HG03095 (cell line): ENCODE results near the gene TMEM123.
"Not testable (repeated sequence)": the region's sequence is repeated elsewhere in the genome, so short reads cannot be mapped to it uniquely, and the experiment has no call there.

ENCODE experiments used
- ATAC-seq: cut with Tn5 transposase; IDR thresholded peaks from one replicate; pipeline ENCODE4 v1.9.1; 2021; ENCODE audit warnings: moderate library complexity; ENCODE audit not compliant: unreplicated experiment

TMEM123 gene

DNA sequence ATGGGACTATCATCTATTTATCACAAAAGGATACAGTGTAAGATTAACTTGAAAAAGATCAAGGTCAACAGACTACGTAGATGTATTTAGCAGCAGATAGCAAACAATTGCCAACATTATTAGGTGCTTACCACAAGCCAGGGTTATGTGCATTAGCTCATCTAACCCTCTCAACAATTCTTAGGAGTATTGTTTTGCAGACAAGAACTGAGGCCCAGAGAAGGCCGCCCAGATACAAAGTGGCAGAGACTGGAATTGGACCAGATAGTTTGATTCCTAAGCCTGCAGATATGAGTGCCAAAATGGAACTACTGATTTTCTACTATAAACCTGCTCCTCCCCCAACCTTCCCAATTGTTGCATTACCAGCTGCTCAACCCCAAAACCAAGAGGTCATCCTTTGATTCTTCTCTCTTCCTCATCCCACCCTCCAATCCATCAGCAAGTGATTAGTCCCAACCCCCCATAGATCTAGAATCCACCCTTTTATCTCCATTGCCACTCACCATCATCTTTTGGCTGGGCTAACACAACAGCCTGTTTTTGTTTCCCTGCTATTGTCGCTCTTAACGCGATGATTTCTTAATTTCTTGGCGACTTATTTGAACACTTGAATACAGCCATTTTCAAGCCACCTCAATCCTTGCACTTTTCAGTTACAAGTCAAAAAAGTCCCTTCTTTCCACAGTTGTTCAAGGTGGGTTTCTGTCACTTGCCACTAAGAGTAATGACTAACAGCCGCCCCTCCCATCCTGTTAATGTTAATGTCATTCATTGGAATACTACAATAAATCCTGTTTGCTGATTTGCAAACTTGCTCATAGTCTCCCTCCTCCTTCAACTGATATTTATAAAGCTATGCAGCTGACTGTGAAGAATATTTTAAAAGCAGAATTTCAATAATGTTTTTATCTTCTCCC, 2.7 kb downstream of the TMEM123 start:
- no peak for ATAC-seq

DNA sequence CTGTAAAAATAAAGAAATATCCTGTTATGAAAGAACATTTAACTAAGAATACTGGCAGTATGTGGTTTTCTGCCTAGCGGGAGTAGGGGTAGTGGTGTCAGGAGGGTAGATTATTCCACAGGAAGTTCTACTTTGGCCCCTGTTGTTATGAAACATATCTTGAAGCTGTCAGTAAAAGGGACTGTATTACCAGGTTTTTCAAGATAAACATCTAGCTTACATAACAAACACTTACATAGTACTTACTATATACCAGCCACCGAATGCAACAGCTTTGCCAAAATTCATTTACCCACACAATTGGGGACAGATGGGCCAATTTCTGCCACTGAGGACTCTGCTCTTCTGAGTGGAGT, 3.7 kb downstream of the TMEM123 start:
- ATAC-seq: no peak

DNA sequence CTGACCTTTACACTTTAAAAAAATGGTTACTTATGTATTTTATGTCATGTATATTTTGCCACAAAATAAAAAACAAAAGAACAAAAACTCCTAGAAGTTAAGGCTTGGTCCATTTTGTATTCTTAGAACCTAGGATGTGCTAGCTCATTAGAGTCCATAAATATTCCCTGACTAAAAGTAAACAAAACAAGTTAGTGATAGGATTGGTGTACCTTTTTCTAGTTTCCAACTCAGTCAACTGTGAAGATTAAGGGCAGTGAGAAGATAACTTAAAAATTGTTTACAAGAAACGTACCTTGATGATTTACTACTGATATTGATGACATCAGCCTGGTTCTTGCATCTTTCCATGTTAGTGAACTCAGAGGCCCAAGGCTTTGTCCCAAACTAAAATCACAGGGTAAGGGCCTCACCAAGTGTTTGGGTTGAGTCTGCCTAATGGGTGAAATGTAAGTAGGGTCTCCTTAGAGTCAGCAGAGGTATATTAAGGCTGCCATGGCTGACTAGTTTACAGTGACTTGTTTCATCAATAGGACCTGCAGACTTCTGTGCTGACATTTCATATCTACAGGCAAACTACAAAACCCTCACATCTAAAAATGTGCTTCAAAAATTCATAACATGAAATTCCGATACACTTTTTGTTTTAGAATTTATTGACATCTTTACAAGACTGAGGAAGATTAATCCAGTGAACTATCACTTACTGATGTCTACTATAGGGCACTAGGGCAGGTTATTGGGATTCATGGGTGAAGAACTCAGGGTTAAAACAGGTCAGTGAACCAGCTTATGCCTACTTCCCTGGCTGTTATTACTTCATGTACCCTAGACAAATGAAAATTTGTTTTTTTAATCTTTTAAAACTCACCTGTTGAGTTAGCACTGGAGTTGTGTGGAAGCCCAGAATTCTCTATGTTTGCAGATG, 4.4 kb downstream of the TMEM123 start:
- no peak for ATAC-seq

DNA sequence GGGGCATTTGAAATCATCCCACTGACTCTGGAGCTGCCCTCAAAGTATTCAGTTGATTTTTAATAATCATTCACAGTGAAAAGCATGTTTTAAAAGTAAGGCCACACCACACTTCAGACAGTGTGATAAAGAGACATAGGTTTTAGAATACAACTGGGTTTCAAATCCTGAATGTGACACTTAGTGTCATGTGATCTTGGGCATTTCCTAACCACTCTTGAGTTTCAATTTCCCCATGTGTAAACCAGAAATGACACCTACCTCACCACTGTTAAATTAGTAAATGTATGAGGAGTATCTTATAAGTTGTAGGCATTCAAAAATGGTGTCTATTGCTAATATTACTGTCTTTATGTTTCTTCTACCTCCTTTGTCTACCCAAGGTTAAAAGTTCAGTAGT, 5.4 kb downstream of the TMEM123 start:
- ATAC-seq: no peak

DNA sequence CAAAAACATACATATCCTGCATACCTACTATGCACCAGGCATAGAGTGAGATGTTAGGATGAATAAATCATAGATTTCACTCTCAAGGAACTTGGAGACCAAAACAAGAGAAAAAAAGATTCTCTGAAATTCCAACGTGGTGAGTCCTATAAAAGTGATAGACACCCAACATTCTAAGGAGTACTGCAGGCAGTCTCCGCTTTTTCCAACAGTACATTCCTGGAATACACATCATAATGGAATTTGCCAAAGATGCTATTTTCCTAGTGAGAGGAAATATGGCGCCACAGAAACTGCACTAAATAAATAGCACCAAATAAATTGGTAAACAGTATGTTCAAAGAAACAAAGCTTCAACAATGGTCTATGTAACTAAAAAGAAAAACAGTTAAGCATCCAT, 6.0 kb downstream of the TMEM123 start:
- no peak for ATAC-seq

DNA sequence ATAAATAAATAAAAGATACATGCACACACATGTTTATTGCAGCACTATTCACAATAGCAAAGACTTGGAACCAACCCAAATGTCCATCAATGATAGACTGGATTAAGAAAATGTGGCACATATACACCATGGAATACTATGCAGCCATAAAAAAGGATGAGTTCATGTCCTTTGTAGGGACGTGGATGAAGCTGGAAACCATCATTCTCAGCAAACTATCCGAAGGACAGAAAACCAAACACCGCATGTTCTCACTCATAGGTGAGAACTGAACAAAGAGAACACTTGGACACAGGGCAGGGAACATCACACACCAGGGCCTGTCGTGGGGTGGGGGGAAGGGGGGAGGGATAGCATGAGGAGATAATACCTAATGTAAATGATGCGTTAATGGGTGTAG, 7.9 kb downstream of the TMEM123 start:
- ATAC-seq: not testable (repeated sequence)

DNA sequence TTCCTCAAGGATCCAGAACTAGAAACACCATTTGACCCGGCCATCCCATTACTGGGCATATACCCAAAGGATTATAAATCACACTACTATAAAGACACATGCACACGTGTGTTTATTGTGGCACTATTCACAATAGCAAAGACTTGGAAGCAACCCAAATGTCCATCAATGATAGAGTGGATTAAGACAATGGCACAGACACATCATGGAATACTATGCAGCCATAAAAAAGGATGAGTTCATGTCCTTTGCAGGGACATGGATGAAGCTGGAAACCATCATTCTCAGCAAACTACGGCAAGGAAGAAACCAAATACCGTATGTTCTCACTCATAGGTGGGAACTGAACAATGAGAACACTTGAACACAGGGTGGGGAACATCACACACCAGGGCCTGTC, 8.4 kb downstream of the TMEM123 start:
- not testable (repeated sequence) for ATAC-seq

DNA sequence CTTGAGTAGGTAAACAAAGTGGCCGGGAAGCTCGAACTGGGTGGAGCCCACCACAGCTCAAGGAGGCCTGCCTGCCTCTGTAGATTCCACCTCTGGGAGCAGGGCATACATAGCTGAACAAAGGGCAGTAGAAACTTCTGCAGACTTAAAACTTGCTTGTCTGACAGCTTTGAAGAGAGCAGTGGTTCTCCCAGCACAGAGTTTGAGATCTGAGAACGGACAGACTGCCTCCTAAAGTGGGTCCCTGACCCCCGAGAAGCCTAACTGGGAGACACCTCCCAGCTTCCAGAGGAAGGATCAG, 13.6 kb downstream of the TMEM123 start:
- ATAC-seq: not testable (repeated sequence)

DNA sequence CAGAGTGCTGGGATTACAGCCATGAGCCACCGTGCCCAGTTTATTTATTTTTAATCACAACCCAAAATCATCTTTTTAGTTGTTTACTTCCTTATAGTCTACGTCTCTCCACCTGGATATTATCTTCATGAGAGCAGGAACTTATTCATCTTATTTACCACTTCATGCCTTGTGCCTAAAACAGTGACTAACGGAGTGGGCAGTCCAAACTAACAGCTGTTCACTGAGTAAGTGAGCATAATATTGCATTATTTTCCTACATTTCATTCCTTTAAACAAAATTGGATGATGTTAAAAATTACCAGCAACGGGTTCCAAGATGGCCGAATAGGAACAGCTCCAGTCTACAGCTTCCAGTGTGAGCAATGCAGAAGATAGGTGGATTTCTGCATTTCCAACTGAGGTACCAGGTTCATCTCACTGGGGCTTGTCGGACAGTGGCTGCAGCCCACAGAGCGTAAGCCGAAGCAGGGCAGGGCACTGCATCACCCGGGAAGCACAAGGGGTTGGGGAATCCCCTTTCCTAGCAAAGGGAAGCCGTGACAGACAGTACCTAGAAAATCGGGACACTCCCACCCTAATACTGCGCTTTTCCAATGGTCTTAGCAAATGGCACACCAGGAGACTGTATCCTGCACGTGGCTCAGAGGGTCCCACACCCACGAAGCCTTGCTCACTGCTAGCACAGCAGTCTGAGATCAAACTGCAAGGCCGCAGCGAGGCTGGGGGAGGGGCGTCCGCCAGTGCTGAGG, 14.1 kb downstream of the TMEM123 start:
- ATAC-seq: no peak

DNA sequence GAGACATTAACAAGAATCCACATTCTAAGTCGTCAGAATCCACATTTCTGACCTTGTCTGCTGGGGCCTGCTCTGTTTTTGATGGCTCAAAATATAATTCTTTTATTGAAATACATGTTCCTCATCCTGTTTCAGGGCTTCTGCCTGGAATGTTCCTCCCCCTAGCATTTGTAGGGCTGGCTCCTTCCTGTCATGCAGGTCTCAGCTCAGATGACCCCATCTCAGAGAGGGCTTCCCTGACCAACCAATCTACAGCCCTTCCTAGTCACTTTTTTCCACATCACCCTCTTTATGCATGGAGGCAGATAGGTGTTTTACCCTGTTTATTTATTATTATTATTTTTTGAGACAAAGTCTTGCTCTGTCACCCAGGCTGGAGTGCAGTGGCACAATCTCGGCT, 14.8 kb downstream of the TMEM123 start:
- no peak for ATAC-seq

DNA sequence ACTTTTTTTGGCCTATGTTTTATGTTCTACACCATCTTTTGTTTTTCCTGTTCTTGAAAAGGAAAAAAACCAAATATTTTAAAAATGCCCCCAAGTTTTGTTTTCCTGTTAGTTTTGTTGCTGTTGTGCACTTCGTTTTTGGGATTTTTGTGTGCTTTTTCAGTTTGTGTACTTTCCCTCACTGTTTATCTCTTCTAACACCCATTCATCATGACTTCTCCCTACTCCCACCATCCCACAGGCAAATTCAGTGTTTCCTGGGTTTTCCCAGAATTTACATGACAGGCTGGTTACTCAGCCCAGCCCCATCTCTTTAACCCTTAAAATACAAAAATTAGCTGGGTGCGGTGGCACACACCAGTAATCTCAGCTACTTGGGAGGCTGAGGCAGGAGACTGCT, 15.6 kb downstream of the TMEM123 start:
- ATAC-seq: no peak

DNA sequence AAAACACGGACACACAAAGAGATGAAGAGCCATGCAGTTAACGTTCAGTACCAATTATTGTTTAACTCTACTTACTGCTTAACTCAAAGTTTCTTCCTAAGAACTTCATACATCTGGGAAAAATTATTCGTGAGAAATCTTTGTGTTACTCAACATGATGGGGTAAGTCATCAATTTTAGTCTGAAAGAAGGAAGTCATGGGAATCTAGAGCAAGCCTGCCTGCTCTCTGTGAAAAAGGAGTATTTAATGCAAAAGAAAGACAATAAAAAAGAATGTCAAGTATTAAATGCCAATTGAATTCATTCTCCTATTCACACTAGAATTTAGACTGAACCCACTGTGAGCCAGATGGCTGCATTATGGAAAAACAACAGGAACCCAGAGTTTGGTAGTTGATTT, 16.0 kb downstream of the TMEM123 start:
- ATAC-seq: no peak

DNA sequence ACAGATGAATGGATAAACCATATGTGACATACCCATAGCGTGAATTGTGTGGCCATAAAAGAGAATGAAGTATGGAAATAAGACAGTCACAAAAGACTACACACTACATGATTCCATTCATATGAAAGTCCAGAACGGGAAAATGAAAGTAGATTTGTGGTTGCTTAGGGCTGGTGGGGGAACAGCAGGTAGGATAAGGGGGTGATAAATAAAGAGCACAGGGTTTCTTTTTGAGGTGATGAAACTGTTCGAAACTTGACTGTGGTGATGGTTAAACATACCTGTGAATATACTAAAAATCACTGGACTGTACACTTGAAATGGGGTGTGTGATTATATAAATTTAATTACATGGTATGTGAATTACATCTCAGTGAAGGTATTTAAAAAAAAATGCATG, 16.9 kb downstream of the TMEM123 start:
- ATAC-seq: no peak

DNA sequence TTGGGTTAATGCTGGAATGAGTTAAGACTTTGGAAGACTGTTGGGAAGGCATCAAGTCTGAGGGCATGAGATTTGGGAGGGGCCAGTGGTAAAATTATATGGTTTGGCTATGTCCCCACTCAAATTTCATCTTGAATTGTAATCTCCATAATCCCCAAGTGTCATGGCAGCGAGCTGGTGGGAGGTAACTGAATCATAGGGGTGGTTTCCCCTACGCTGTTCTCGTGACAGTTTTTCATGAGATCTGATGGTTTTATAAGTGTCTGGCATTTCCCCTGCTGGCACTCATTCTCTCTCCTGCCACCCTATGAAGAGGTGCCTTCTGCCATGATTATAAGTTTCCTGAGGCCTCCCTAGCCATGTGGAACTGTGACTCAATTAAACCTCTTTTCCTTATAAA, 19.0 kb downstream of the TMEM123 start:
- ATAC-seq: not testable (repeated sequence)

DNA sequence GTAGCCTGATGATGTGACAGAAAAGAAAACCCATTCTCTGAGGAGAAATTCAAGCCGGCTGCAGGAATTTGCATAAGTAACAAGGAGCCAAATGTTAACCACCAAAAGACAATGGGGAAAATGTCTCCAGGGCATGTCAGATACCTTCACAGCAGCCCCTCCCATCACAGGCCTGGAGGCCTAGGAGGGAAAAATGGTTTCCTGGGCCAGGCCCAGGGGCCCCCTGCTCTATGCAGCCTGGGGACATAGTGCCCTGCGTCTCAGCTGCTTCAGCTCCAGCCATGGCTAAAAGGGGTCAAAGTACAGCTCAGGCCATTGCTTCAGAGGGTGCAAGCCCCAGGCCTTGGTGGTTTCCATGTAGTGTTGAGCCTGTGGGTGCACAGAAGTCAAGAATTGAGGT, 20.0 kb downstream of the TMEM123 start:
- ATAC-seq: not testable (repeated sequence)

DNA sequence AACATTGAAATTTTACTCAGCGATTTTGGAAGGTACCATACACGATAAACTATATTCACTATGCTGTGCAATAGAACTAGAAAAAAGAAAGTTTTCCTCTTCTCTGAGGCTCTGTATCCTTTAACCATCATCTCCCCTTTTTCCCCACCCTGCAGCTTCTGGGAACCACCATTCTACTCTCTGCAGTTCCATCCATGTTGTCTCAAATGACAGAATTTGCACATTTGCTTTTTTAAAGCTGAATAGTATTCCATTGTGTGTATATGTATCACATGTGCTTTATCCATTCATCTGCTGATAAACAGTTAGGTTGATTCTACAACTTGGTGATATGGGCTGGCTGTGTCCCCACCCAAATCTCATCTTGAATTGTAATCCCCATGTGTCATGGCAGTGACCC, 21.2 kb downstream of the TMEM123 start:
- no peak for ATAC-seq

DNA sequence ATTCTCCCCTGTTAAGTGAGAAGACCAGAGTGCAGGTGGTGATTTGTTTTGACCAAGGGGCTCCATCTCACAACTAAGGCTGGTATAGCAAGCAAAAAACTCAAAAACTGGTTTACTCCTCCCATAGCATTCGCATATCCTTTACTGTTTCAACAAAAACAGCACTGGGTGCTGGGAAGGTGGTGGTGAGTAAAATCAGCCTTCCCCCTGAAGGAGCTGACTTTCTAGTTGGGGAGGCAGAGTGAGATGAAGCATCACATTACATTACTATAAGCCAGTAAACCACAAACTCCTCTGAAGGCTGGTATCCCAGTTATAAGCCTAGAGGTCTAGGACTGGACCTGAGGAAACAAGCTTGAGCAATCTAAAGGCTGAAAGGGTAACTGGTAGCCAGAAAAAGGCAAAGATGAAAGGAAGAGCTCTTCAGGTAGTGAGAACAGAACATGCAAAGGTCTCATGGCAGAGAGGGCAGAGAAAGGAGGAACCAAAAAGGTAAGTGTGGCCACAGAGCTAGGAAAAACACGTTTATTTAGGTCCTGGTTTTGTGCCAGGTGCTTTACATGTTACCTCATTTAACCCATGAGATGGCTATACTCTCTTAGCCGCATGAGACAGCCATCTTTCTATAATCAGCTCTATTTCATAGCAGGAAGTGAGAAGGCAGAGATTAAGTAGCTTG, 22.3 kb downstream of the TMEM123 start:
- ATAC-seq: peak; percentile 90

DNA sequence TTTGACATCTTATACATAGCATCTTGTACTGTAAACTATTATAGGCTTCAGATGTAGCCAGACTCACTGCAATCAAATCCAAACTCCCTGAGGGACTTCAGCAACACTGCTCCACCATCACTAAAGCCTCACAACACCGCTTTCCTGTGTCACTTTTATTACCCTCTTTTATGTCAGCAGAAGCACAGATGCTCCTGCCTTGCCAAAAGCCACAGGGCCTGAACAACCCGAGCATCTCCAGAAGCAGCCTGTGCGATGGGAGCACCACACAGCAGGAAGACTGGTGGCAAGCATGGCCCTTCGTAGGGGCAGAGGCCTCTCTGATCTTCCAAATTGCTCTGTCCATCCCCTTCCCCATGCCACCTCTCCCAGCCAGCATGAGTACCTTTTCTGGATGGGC, 22.9 kb downstream of the TMEM123 start:
- ATAC-seq: no peak

DNA sequence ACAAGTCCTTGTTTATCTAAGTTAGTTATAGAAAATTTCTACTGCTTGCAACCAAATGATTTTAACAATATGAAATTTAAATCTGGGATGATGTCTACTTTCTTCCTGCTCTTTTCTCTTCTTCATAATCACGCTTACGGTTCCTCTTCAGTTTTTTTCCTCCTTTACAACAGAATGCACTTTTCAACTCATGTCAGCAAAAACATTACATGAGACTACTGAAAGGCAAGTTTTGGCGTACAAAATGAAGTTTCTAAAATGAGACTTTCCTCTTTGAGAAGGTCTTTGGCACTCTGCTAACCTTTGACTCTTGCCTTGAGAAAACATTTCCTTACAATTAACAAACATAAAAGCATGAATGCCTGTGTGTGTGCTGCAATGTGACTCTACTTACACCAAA, 23.3 kb downstream of the TMEM123 start:
- ATAC-seq: no peak

DNA sequence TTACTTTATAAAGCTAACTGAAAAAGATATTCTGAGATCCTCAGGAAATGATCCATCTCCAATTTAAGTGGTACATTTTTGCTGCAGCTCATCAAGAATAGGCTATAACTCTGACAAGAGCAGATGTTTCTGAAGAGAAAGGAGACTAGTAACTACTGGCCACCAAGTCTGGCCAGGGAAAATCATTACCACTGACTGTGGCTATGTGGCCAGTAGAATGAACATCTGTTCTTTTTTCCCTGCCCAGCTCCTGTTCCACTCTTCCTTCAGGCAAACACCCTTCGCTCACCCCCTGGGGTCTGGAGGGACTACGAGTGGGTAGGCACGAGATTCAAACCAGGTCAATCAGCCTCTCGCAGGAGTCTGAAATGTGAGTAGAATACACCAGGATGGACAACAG, 23.9 kb downstream of the TMEM123 start:
- ATAC-seq: no peak

DNA sequence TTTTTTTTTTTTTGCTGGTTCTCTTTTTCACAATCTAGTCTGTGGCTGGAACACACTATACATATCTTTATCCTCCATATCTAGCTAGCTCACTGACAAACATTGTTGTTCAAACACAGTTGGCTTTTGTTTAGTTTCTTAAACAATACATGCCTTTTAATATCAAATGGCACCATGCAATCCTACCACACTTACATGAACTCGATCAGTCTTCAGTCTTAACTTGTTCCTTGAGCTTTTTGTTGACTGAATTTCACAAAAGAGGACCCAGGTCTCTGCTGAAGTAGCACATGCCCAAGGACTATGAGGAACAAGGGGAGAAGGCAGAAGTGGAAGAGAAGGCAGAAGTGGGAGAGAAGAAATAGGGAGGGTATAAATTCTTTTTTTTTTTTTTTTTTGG, 25.5 kb downstream of the TMEM123 start:
- ATAC-seq: no peak
